Measurements from ENCODE around the gene SMURF2.

GRCh38 chr17:64505340-64506200, 156.5 kb downstream of the SMURF2 start:
- TF ChIP-seq CTCF (conservative IDR thresholded peaks at IDR 0.05; ENCODE audit: low read depth, low read length) (no peak), RFX5 (IDR thresholded peaks at IDR 0.05; ENCODE audit: low read depth, low read length) (no peak), MXI1 (IDR thresholded peaks at IDR 0.05; ENCODE audit: borderline replicate concordance, low read depth, low read length) (peak; percentile 60; the same call in 1 of the 2 replicates), CEBPB (IDR thresholded peaks at IDR 0.05; ENCODE audit: low read depth, low read length) (no peak), POLR2A (IDR thresholded peaks at IDR 0.05; ENCODE audit: low read depth, low read length) (no peak), MAFK (IDR thresholded peaks at IDR 0.05; ENCODE audit: low read depth, low read length) (no peak), BHLHE40 (IDR thresholded peaks at IDR 0.05; ENCODE audit: low read depth, low read length) (no peak), RAD21 (IDR thresholded peaks at IDR 0.05; ENCODE audit: low read length) (no peak), ELK1 (IDR thresholded peaks at IDR 0.05; ENCODE audit: borderline replicate concordance, low read depth, low read length) (no peak), SMC3 (IDR thresholded peaks at IDR 0.05; ENCODE audit: low read depth, low read length) (no peak), RCOR1 (IDR thresholded peaks at IDR 0.05; ENCODE audit: insufficient replicate concordance, low read length) (no peak), CHD1 (IDR thresholded peaks at IDR 0.05; ENCODE audit: low read depth, low read length) (peak; percentile 97), USF2 (IDR thresholded peaks at IDR 0.05; ENCODE audit: low read depth, low read length) (no peak)

All from IMR-90 (cell line).